DND-41 (cell line): Measurements from ENCODE around the gene PTGES3L.
"Not testable (repeated sequence)": the region's sequence is repeated elsewhere in the genome, so short reads cannot be mapped to it uniquely, and the experiment has no call there.

Experiments
- ATAC-seq: fragments of 200-7000 bp; cut with Tn5 transposase; 3 replicates; pipeline ENCODE4 v1.9.1; 2021; ENCODE audit warnings: low read depth; ENCODE audit not compliant: insufficient read depth
- DNase-seq: peaks from one replicate; pipeline ENCODE4 v3.0.0-alpha.2; 2020
- H2AFZ ChIP-seq: 2 replicates; pipeline ENCODE4 v1.6.0; 2012; ENCODE audit warnings: low read depth, low read length
- H3K27ac ChIP-seq: 2 replicates; pipeline ENCODE4 v1.5.1; 2012; ENCODE audit warnings: low read length, inconsistent platforms
- H3K27me3 ChIP-seq: fragments of 200-600 bp; sonication (generic); 2 replicates; pipeline ENCODE4 v1.6.0; 2012; ENCODE audit warnings: low read length, mild to moderate bottlenecking, inconsistent platforms; ENCODE audit not compliant: insufficient read depth, poor library complexity
- H3K36me3 ChIP-seq: 2 replicates; pipeline ENCODE4 v1.5.1; 2012; ENCODE audit warnings: low read length, inconsistent platforms; ENCODE audit not compliant: insufficient read depth
- H3K4me1 ChIP-seq: 2 replicates; pipeline ENCODE4 v1.5.1; 2012; ENCODE audit warnings: mild to moderate bottlenecking, low read length; ENCODE audit not compliant: insufficient read depth
- H3K4me2 ChIP-seq: 2 replicates; pipeline ENCODE4 v1.6.0; 2012; ENCODE audit warnings: mild to moderate bottlenecking, moderate library complexity, low read length, inconsistent platforms; ENCODE audit not compliant: insufficient read depth
- H3K4me3 ChIP-seq, 2 experiments: fragments of 200-600 bp in 1 of 2; shearing (Covaris generic) in 1 of 2; 2 replicates each; pipeline ENCODE4 v1.5.1; 2012 to 2016; ENCODE audit warnings: inconsistent platforms in 2 of 2, low read length in 2 of 2, mild to moderate bottlenecking in 2 of 2, low read depth in 1 of 2, moderate library complexity in 1 of 2
- H3K79me2 ChIP-seq: 2 replicates; pipeline ENCODE4 v1.6.0; 2012; ENCODE audit warnings: low read length, inconsistent platforms; ENCODE audit not compliant: insufficient read depth
- H3K9ac ChIP-seq: 2 replicates; pipeline ENCODE4 v1.6.0; 2012; ENCODE audit warnings: low read depth, mild to moderate bottlenecking, inconsistent platforms, low read length, moderate library complexity
- H3K9me3 ChIP-seq: 2 replicates; pipeline ENCODE4 v1.5.1; 2012; ENCODE audit warnings: low read length, moderate library complexity, mild to moderate bottlenecking, inconsistent platforms; ENCODE audit not compliant: insufficient read depth, severe bottlenecking
- H4K20me1 ChIP-seq: 2 replicates; pipeline ENCODE4 v1.6.0; 2012; ENCODE audit warnings: low read length; ENCODE audit not compliant: insufficient read depth
- EZH2 ChIP-seq: IDR thresholded peaks from 3 replicates; pipeline ENCODE4 v1.6.1; 2012; ENCODE audit warnings: borderline replicate concordance, low read depth, mild to moderate bottlenecking, moderate library complexity, low read length, inconsistent platforms; ENCODE audit not compliant: severe bottlenecking
- TF ChIP-seq, protein P1 (sequence below): IDR thresholded peaks from 2 replicates; pipeline ENCODE4 v1.5.1; 2012; ENCODE audit warnings: borderline replicate concordance, low read length, moderate library complexity, mild to moderate bottlenecking; ENCODE audit not compliant: poor library complexity, severe bottlenecking; ENCODE audit errors: extremely low read depth

Gene PTGES3L

DNA sequence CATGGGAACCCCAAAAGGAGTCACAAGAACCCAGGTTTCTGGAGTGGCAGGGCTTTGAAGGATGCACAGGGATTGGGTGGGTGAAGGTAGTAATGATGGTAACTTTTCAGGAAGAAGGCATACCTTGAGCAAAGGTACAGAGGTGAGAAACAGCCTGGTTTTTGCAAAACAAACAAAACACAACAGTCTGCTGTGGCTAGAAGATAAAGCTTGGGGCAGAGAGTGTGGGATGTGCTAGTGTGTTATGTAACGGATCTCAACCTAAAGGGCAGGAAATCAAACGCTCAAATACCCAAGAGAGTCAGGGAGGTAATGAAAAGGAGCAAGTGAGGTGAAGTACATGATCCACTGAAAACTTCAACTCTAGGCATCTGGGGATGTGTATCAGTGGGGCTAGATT lies 4.6 kb downstream of the PTGES3L start:
- no peak for ATAC-seq

DNA sequence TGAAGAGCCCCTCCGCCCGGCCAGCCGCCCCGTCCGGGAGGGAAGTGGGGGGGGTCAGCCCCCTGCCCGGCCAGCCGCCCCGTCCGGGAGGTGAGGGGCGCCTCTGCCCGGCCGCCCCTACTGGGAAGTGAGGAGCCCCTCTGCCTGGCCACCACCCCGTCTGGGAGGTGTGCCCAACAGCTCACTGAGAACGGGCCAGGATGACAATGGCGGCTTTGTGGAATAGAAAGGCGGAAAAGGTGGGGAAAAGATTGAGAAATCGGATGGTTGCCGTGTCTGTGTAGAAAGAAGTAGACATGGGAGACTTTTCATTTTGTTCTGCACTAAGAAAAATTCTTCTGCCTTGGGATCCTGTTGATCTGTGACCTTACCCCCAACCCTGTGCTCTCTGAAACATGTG lies 6.6 kb downstream of the PTGES3L start:
- DNase-seq, H4K20me1 ChIP-seq, H3K27ac ChIP-seq, H3K4me2 ChIP-seq, H3K9me3 ChIP-seq, H3K79me2 ChIP-seq, H3K4me3 ChIP-seq, H3K9ac ChIP-seq, H2AFZ ChIP-seq, H3K27me3 ChIP-seq, H3K4me1 ChIP-seq, ATAC-seq, H3K36me3 ChIP-seq: not testable (repeated sequence)

More for the DNA sequence above, 4.6 kb downstream of the PTGES3L start:
- no peaks in the 10 kb centered on the region for H4K20me1 ChIP-seq
- H3K27ac ChIP-seq: no peak overlapping the region
- H3K4me3 ChIP-seq: no peak overlapping the region
- 0 out of 2 replicates have a peak, but pooled peaks cover 2% of the 10 kb centered on the region for H3K79me2 ChIP-seq
- H3K4me1 ChIP-seq: peaks cover 7% of the 10 kb centered on the region
- TF ChIP-seq, protein P1, sequence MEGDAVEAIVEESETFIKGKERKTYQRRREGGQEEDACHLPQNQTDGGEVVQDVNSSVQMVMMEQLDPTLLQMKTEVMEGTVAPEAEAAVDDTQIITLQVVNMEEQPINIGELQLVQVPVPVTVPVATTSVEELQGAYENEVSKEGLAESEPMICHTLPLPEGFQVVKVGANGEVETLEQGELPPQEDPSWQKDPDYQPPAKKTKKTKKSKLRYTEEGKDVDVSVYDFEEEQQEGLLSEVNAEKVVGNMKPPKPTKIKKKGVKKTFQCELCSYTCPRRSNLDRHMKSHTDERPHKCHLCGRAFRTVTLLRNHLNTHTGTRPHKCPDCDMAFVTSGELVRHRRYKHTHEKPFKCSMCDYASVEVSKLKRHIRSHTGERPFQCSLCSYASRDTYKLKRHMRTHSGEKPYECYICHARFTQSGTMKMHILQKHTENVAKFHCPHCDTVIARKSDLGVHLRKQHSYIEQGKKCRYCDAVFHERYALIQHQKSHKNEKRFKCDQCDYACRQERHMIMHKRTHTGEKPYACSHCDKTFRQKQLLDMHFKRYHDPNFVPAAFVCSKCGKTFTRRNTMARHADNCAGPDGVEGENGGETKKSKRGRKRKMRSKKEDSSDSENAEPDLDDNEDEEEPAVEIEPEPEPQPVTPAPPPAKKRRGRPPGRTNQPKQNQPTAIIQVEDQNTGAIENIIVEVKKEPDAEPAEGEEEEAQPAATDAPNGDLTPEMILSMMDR: no peak
- TF ChIP-seq EZH2: no peak
- no peaks in the 10 kb centered on the region for H3K27me3 ChIP-seq
- no peak overlapping the region for H2AFZ ChIP-seq
- H3K9me3 ChIP-seq: peaks cover 10% of the 10 kb centered on the region
- H3K9ac ChIP-seq: no peak overlapping the region
- no peak overlapping the region for H3K4me2 ChIP-seq
- no peak for DNase-seq
- no peaks in the 10 kb centered on the region for H3K36me3 ChIP-seq

DNA sequence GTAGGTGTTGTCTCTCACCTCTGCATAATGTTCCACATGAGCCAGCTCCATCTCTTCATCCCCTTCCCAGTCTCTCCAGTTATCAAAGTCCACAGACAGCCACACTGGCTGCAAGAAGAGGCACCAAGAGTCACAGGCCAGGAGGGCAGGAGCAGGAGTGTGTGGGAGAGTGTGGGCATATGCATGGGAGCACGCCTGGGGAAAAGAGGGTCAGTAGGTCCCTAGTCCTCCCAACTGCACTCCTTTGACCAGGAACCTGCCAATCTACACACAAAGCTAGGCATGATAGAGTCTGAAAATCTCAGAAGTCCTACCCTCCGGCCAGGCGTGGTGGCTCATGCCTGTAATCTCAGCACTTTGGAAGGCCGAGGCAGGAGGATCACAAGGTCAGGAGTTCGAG lies 8.3 kb downstream of the PTGES3L start:
- Histone ChIP-seq H3K79me2 (no peaks in the 10 kb centered on the region), H3K9me3 (no peaks in the 10 kb centered on the region), H3K4me1 (no peaks in the 10 kb centered on the region), H3K27me3 (no peaks in the 10 kb centered on the region), H3K9ac (no peak overlapping the region), H2AFZ (no peak overlapping the region), H3K36me3 (no peaks in the 10 kb centered on the region), H3K4me2 (no peak overlapping the region), H4K20me1 (no peaks in the 10 kb centered on the region), H3K4me3 (no peak overlapping the region), H3K27ac (no peak overlapping the region)
- ATAC-seq (no peak), DNase-seq (no peak)
- TF ChIP-seq, protein P1: no peak
- no peak for TF ChIP-seq EZH2

DNA sequence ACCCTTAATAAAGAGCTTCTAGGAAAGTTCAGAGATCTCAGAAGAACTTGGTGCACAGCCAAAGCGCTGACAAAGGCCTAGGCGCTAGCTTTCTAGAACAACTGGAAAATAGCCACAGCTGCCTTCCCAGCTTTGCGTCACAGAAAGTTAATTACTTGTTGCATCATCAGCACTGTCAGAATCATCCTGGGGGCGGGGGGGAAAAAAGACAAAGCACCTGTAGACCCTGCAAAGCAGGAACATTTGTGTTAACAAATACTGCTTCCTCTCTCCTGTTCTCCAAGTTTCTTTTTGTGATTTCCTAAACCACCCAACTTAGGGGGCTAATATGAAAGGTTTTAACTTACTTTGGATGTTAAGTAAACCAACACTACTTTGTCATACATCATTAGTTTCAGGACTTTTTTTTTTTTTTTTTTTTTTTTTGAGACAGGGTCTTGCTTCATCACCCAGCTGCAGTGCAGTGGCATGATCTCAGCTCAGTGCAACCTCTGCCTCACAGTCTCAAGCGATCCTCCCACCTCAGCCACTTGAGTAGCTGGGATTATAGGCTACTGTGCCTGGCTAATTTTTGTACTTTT lies 10.8 kb downstream of the PTGES3L start:
- Histone ChIP-seq H3K4me3 (no peak overlapping the region), H3K4me2 (no peak overlapping the region), H2AFZ (no peak overlapping the region), H3K9me3 (no peaks in the 10 kb centered on the region), H3K9ac (no peak overlapping the region), H4K20me1 (no peaks in the 10 kb centered on the region), H3K79me2 (peaks cover 6% of the 10 kb centered on the region), H3K27me3 (no peaks in the 10 kb centered on the region), H3K27ac (no peak overlapping the region), H3K4me1 (peaks cover 3% of the 10 kb centered on the region; the same call in 1 of the 2 replicates), H3K36me3 (no peaks in the 10 kb centered on the region)
- TF ChIP-seq, protein P1: no peak
- TF ChIP-seq EZH2: no peak
- ATAC-seq: no peak
- DNase-seq: peak; percentile 13
